ENCODE data around the gene TMEM143. TPM values are rescaled to one million over a fixed set of nuclear protein-coding genes. Genes with fewer than 3 reads are reported as not detected.

The TMEM143 gene
- total RNA-seq, 1 experiment from 2014 or later = 15.2 TPM

- Histone ChIP-seq H4K5ac (ENCODE audit: insufficient read length, low read depth, low read length) (no peak overlapping the region), H3K79me2 (ENCODE audit: insufficient read depth, low read length) (0 out of 2 replicates have a peak, but pooled peaks cover 1% of the 10 kb centered on the region), H3K23ac (ENCODE audit: insufficient read length, low read depth, low read length) (no peak overlapping the region), H2AK5ac (ENCODE audit: insufficient read length, low read length) (no peak overlapping the region), H3K18ac (ENCODE audit: insufficient read length, low read depth, low read length) (no peak overlapping the region), H2AFZ (ENCODE audit: low read length) (no peak overlapping the region), H3K9ac (ENCODE audit: extremely low read depth, insufficient read length, low read length) (no peak overlapping the region), H4K91ac (ENCODE audit: insufficient read length, low read depth, low read length) (no peak overlapping the region), H3K4ac (ENCODE audit: low read depth, low read length) (no peak overlapping the region), H2BK20ac (ENCODE audit: low read depth, low read length, poor library complexity, severe bottlenecking) (no peak overlapping the region), H4K8ac (replicated peaks; ENCODE audit: insufficient read length, low read depth, low read length) (no peak overlapping the region), H3K56ac (ENCODE audit: insufficient read length, low read depth, low read length) (no peak overlapping the region), H3K23me2 (ENCODE audit: insufficient read length, low read depth, low read length, poor library complexity, severe bottlenecking) (peaks cover 5% of the 10 kb centered on the region), H3K14ac (ENCODE audit: insufficient read depth, low read length) (no peak overlapping the region), H2BK120ac (ENCODE audit: low read depth, low read length, poor library complexity, severe bottlenecking) (no peak overlapping the region), H3K27me3 (ENCODE audit: insufficient read depth, low read length) (no peaks in the 10 kb centered on the region; the same call in none of the 2 replicates), H3K9me3 (ENCODE audit: control insufficient read depth, low read depth, low read length) (no peaks in the 10 kb centered on the region), H2BK5ac (ENCODE audit: insufficient read length, low read length) (no peak overlapping the region), H3K4me1 (ENCODE audit: insufficient read depth, low read length) (no peaks in the 10 kb centered on the region; the same call in 1 of the 2 replicates), H3K4me2 (ENCODE audit: insufficient read depth, insufficient read length, low read length) (no peak overlapping the region), H3K27ac (ENCODE audit: insufficient read length, low read depth, low read length) (no peak overlapping the region), H3T11ph (ENCODE audit: low read length) (no peak overlapping the region), H2BK12ac (ENCODE audit: insufficient read length, low read depth, low read length) (no peak overlapping the region), H3K79me1 (ENCODE audit: insufficient read depth, low read depth, low read length, poor library complexity, severe bottlenecking) (no peaks in the 10 kb centered on the region), H4K20me1 (ENCODE audit: control insufficient read depth, insufficient read depth, insufficient read length) (no peaks in the 10 kb centered on the region), H2BK15ac (ENCODE audit: low read depth, low read length) (no peak overlapping the region)
- H3K27me3 Mint-ChIP-seq (ENCODE audit: low read depth) = peaks cover 23% of the 10 kb centered on the region
- H3K4me1 Mint-ChIP-seq = peaks cover 2 to 10% of the 10 kb centered on the region in 2 experiments; a peak in 2 of 4 replicates
- WGBS (ENCODE audit: extremely low coverage, insufficient read length, low lambda C conversion rate) = no CpG with 5 or more reads among the region's 11 CpGs
- no peak overlapping the region for H3K27ac Mint-ChIP-seq
- H3K36me3 Mint-ChIP-seq (ENCODE audit: insufficient read depth in 1 of 3, low read depth in 3 of 3) = peaks cover 2 to 6% (median 4%) of the 10 kb centered on the region in 3 experiments; a peak in 2 of 7 replicates
- no peak for TF ChIP-seq CTCF (conservative IDR thresholded peaks at IDR 0.05)
- H3K9me3 Mint-ChIP-seq = no peaks in the 10 kb centered on the region
- no peak overlapping the region for H3K4me3 Mint-ChIP-seq
- no peak for DNase-seq
Measured at GRCh38 chr19:48365602-48366001, 1.9 kb upstream of the TMEM143 start.
